ENCODE data around the gene ZFP36L2.

- TF ChIP-seq ZFP3 (CRISPR knock-in tag; IDR thresholded peaks at IDR 0.05) = no peak
- TF ChIP-seq ARNTL (CRISPR knock-in tag; IDR thresholded peaks at IDR 0.05; ENCODE audit: borderline replicate concordance, low read depth) = no peak
- no peak for TF ChIP-seq PATZ1 (CRISPR knock-in tag; IDR thresholded peaks at IDR 0.05; ENCODE audit: borderline replicate concordance)
- TF ChIP-seq SNAI2 (CRISPR knock-in tag; IDR thresholded peaks at IDR 0.05) = no peak
- TF ChIP-seq ZC3H10 (CRISPR knock-in tag; IDR thresholded peaks at IDR 0.05) = no peak
- TF ChIP-seq ZNF70 (CRISPR knock-in tag; IDR thresholded peaks at IDR 0.05) = no peak
- TF ChIP-seq TCF4 (CRISPR knock-in tag; IDR thresholded peaks at IDR 0.05; ENCODE audit: borderline replicate concordance) = no peak
- TF ChIP-seq BACH2 (CRISPR knock-in tag; IDR thresholded peaks at IDR 0.05; ENCODE audit: borderline replicate concordance) = no peak
- TF ChIP-seq ZFP30 (CRISPR knock-in tag; IDR thresholded peaks at IDR 0.05) = no peak
- TF ChIP-seq TSHZ2 (CRISPR knock-in tag; IDR thresholded peaks at IDR 0.05) = no peak
- no peak for TF ChIP-seq RARB (CRISPR knock-in tag; IDR thresholded peaks at IDR 0.05)
- TF ChIP-seq ESRRG (CRISPR knock-in tag; IDR thresholded peaks at IDR 0.05) = no peak
- no peak for TF ChIP-seq PPARA (CRISPR knock-in tag; IDR thresholded peaks at IDR 0.05; ENCODE audit: borderline replicate concordance)
Observed at GRCh38 chr2:43184339-43184895, 42.0 kb downstream of the ZFP36L2 start.

Measured in SK-N-SH treated with all-trans-retinoic acid at 6 μM for 48 hours (cell line).